GM12875 (cell line): ENCODE data around the gene TBX21.
A peak's percentile ranks its signal among the peaks of the same experiment; 100 is the strongest.

Experiments used
- H3K4me3 ChIP-seq: one replicate; pipeline ENCODE4 v1.5.1; 2011; ENCODE audit warnings: low read depth, low read length, control low read depth
- CTCF ChIP-seq: IDR thresholded peaks from 2 replicates; pipeline ENCODE4 v1.5.1; 2011; ENCODE audit warnings: low read depth, mild to moderate bottlenecking, control low read depth, inconsistent platforms, low read length, moderate library complexity, borderline replicate concordance; ENCODE audit not compliant: insufficient read depth

TBX21 gene

DNA sequence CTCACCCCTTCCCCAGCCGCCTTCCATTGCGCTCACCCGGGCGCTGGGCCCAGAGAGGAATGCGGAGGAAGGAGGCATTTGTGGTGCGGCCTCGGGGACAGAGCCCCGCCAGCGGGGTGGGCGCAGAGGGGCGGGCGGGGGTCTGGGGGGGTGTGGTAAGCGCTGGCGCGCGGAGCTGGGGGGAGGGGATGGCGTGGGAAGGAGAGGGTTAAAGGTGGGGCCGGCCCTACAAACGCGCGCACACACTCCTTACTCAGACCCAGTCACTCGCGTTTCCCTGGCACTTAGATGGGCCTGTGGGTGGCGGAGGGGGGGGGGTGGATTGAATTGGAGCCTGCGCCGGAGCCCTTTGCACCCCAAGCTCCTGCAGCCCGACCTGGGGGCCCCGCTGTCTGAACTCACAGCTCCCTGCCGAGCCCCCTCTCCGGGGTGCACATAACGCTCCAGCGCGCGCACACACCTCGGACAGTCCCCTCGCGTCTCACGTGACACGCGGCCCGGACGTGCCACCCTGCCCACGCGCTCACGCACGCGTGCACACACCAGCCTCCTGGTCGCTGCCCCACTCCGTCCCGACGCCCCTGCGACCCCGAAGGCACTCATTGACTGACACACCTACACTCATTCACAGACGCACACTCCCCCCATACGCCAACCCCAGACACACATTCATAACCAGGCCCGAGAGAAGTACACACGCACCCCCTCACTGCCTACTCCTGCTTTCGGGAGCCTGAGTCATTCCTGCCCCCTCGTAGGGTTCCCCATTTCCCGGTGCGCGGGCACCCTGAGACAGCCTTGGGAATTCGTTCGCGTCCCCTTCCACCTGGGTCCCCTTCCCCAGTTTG lies 38.2 kb upstream of the TBX21 start:
- H3K4me3 ChIP-seq = no peak overlapping the region
- TF ChIP-seq CTCF = no peak

DNA sequence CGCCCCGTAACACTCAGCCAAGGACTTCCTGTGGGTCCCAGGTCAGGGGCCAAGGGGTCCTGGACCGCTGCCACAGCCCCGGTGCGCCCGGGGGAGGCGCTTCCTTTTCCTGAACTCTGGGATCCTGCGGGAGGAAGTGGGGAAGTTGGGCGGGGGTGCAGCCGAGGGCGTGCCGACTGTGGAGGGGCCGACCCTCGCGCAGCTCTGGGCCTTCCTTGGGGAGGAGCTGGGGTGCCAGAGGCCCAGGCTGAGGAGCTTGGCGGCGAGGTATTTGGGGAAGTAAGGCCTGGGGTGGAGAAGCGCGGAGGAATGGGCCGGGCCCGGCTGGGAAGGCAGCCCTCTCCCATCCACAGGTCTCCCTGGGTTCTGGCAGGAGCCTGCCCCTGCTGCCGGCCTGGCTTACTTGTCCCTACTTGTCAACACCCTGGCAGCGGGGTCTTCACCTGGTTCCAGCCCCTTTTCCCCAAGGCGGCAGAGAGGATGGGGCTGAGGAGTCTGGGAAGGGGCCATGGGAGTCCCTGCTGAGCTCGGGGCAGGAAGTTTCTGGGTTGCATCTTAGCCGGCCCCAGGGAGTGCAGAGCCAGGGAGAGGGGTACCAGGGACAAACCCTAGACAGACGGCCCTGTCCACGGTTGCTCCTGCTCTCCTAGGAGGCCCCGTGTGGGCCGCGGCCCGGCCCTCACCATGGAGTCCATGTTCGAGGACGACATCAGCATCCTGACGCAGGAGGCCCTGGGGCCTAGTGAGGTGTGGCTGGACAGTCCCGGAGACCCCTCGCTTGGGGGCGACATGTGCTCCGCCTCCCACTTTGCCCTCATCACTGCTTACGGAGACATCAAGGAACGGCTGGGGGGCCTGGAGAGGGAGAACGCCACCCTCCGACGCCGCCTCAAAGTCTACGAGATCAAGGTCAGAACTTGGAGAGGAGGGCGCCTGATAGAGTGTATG lies 37.3 kb upstream of the TBX21 start:
- no peak overlapping the region for H3K4me3 ChIP-seq
- TF ChIP-seq CTCF = no peak

- no peak for TF ChIP-seq CTCF
- H3K4me3 ChIP-seq = no peak overlapping the region
Observed at GRCh38 chr17:47696717-47697642, 36.1 kb upstream of the TBX21 start.

DNA sequence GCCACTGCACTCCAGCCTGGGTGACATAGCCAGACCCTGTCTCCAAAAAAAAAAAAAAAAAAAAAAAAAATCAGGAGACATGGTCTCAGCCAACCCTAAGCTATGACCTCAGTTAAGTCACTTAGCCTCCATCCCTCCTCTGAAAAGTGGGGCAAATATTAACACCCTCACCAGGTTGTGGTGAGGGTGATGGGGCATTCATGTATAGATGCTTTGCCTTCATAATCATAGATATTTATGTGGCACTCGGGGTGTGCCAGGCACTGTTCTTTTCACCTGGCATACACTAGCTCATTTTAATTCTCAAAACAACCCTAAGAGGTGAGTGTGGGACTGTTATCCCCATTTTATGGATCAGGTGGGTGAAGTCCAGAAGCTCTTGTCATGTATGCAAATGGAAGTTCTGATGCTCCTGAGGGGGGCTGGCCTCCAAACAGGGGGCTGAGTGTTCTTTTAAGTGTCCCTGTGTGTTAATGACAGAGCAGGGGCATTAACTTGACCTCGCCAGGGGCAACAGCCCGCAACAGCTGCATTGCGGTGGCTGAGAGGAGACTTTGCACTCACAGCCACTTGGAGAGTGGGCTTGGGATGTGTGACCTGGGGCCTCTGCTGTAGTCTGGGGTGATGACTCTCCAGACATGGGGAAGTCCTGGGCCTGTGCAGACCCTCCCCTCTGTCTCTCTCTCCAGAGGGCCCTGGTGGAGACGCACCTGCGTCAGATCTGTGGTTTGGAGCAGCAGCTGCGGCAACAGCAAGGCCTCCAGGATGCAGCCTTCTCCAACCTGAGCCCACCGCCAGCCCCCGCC lies 34.9 kb upstream of the TBX21 start:
- TF ChIP-seq CTCF = no peak
- H3K4me3 ChIP-seq = no peak overlapping the region

DNA sequence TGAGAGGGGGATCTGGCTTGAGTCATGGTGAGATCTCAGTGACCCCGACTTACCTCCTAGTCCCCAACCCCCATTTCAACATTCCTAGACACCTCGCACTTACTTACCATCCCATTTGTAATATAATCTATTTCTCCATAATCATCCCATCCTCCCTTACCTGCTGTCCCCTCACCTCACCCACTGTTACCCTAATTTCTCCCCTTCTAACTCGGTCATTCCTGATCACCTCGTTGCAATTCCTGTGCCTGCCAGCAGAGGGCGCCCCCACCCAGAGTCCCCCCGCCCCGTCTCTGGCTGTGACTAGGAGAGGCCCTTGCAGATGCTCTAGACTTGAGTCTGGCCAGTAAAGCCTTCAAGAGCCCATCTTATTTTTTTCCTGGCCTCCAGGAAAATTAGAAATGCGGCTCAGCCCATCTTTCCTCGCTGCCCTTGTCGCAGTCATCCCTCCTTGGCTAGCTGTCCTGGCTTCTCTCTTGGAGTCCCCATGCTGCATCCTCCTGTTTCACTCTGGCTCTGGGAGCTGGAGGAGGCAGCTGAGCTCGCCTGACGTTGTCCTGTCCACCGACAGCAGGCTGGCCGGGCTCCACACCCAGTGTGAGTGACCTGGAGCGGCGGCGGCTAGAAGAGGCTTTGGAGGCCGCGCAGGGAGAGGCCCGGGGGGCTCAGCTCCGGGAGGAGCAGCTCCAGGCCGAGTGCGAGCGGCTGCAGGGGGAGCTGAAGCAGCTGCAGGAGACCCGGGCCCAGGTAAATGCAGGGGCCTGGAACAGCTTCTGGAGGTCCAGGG lies 34.1 kb upstream of the TBX21 start:
- H3K4me3 ChIP-seq = no peak overlapping the region
- peak; percentile 87 for TF ChIP-seq CTCF
